HG03457 (cell line): Measurements from ENCODE around the gene NXPH3.

Experiments used
- ATAC-seq: cut with Tn5 transposase; IDR thresholded peaks from one replicate; pipeline ENCODE4 v1.9.1; 2021; ENCODE audit warnings: moderate number of reproducible peaks; ENCODE audit not compliant: unreplicated experiment

NXPH3 gene

DNA sequence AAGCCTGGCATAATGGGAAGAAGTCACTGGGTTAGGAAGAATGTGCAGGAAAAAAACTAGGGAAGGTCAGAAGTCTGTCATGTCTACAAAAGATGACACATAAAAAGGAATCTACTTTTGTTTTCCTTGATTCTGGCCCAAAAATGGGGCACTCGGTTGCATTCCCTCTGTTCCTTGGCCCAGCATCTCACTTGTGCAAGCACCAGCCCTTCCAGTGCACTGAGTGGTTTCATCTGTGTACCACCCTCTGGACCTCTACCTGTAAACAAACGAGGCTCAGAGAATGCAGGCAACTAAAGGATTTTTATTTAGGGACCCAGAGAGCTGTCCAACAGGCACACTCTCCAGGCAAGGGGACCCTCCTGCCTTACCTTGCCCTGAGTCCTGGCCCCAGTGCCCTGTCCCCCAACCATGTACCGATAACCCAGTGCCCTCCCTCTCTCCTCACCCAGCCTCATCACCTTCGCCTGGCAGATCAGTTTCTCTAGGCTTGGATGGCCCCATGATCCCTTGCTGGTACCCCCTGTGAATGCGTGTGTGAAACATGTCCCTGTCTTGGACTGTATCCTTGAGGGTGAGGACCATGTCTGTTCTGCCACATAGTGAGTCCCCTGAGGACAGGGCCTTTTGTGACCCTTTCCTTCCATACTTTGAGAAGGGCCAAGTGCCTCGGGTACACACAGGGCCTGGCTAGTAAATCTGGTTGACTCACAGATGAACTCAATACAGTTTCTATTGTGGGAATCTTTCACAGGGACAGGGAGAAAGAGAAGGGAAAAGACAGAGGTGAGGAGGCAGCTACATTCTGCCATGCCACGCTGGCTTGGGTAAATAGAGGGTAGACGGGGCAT is 13.3 kb downstream of the NXPH3 start:
- no peak for ATAC-seq

DNA sequence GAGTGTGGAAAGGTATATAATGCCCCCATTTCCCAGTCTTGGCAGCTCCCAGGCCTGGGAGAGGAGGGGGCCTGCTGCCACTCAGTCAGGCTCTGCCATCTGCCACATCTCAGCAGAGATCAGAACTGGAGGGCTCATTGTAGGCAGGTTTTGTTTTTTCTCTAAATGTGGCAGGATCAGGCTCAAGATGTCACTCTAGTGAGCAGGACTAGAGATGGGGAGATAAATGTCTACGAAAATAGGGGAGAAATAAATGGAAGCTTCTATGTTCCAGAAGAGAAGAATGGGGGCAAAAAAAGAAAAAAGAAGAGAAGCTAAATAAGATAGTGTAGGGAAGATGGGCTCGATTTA is 13.9 kb downstream of the NXPH3 start:
- ATAC-seq, result no peak

DNA sequence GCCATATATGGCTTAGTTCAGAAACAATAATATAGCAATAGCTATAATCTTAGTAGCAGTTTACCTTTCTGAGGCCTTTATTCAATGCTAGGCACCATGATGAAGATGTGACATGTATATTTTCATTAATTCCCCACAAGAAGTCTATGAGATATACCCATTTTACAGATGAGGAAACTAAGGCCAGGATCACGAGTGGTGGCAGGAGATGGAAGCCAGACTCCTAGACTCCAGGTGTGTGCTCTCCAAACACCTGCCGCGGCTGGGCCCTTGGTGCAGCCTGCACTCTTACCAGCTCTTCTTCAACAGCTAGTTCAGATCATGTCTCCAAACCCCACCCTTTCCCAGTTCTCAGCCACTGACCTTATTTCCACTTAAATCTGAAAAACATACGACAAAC is 15.2 kb downstream of the NXPH3 start:
- no peak for ATAC-seq

DNA sequence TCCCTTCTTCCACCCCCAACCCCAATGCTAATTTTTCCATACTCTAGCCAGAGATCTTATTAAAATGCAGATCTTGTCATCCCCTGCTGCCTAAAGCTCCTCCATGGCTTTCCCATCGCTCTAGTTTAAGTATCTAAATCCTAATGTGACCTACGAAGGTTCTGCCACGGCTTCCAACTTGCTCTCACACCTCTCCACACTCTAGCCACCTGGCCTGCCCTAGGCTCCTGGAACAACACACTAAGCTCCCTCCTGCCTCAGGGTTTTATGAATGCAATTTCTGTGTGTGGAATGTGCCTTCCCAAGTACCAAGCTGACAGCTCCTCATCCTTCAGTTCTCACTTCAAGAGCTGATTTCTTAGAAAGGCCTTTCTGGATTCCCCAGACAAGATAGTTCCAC is 16.6 kb downstream of the NXPH3 start:
- ATAC-seq, result no peak

DNA sequence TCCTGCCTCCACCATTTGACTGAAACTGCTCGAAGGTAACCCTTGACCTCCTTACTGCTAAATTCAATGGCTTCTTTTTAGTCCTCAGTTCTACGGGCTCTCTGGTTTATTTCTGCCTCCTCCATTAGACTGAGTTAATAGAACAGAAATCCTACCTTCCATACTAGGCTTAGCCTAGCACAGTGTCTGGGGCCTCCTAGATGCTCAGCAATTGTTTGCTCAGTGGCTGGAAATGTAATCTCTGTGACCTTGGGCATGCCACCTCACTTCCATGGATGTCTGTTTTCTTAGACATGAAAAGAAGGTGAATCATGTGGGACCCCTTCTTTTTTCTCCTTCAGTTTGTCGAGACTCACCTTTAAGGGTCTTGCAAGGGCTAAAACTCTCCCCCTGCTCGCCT is 19.7 kb downstream of the NXPH3 start:
- no peak for ATAC-seq

DNA sequence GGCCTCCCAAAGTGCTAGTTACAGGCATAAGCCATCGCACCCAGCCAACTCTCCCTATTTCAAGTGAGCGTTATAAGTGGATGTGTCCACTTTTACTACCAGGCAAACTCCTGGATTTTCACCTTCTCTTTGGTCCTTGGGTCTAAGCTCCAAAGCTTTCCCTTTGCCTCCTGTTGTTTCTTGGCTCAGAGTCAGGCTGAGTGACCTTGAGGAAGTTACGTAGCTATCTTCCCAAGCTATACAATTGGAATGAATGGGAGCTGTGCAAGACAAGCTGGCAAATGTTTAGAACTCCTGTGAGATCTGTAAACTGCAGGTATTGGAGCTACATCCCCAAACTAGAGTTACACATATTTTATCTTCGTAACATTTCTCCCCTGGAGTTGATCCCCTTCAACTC is 20.3 kb downstream of the NXPH3 start:
- no peak for ATAC-seq

DNA sequence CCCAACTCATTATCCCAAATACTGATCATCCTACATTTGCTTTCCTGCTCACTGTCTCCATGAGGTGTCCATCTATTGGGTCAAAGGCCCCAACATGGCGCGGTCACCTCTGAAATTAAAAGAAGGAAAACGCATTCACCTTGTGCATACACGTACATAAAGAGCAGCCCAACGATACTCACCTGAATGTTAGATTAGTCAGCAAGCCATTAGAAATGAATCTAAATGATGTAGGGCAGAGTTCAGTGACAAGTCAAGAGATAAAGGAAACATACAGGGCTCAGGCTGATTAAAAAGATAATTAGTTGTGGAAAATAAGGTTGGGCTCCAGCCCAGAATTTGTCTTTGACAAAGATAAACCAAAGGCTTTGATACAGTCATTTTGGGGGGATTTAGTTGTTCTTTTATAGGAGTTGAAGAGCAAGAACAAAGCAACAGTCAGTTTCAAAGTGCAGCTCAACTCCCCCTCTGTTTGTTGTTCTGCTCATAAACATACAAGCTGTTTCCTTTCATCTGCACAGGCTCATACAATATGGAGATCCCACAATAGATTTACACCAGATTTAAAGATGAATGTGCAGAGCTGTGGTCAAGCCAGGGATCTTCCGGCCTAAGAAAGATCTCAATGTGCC is 21.1 kb downstream of the NXPH3 start:
- ATAC-seq, result no peak

DNA sequence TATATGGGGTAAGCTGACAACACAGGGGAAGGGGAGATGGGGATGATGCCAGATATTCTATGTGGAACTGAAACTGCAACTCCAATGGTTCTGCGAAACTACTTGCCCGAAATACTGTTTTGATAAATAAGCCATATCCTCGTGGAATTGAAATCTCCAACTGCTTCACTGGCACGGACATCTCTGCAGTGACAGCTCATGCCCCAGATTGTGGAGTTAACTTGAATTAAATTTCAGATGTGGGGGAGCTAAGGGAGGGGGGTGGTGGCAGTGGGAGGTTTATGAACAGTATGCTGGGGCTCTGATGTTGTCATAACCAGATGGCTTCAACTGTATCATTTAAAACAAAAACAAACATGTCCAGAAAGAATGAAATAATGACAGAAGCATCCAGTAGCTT is 21.8 kb downstream of the NXPH3 start:
- ATAC-seq, result no peak

DNA sequence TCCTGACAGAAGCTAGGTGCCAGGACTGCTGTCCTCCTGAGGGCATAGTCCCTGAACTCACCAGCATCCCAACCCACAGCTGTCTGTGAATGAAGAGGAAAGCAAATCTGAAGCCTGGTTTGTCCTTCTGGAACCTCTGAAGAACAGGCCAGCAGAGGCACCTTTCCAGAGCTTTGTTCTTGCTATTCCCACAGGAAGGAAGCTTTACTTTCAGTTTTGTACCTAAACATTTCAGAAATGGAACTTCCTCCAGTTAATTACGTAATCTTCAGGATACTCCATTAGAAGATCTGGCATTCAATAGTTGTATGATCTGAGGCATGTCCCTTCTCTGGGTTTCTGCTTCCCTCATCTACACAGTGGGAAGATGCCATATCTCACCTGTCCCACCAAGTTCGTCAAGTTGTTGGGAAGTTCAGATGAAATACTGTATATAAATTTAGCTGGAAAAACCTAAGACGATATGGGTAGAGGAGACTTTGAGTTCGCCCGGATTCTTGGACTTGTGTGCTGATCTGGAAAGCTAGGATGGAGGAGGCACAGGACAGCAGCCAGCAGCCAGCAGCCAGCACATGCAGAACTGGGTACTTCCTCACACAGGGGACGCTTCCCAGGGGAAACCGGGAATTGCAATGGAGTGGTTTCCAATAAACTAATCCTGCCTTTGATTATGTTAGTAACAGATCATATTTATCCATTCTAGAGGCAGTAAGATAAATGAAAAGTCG is 22.4 kb downstream of the NXPH3 start:
- ATAC-seq, result no peak

DNA sequence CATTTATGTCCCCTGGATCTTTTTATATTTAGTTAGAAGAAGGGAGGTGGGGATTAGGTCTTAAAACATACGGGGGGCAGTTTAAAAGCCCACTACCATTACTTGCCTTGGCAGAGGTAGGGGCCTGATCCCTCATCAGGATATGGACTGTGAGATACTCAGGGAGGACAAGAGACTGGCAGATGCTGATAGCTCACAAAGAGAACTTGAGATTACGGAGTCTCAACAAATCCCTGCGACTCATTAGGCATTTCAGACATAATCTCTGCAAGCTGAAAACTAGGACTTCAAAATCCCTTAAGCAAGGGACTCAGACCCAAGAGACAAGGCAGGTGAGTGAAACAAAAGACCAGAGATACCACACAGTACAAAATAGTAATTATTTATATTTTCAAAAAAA is 23.2 kb downstream of the NXPH3 start:
- no peak for ATAC-seq

DNA sequence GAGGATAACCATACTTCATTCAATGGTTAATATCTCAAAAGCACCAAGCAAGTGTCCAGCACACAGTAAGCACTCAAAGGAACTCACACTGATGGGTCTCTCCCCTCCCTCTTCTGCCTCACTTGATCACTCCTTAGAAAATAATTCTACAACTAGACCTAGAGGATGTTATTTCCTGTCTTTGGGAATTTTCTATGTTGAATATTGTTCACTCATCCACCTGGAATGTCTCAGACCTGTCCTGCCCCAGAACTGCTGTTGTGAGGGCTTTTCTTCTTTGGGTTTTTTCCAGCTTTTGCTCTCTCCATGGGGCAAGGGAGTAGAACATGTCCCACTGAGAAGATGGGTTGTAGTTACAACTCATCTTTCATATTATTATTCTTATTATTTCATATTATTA is 25.3 kb downstream of the NXPH3 start:
- ATAC-seq, result no peak

DNA sequence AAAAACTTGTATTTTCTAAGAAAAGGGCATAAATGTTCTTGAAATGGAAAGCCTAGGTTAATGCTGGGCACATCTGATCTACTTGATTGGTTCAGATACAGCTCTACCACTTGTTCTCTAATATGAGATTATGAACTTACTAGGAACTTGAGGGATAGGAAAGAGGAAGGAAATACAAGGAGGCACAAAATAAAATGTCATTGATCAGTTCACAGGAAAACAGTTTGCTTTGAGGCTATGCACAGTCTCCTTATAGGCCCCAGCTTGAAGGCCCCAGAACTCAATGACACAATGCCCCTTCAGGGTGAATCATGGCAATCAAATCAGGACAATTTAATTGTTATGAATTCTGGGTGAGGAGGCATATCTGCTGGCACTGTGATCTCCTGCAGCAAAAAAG is 27.1 kb downstream of the NXPH3 start:
- no peak for ATAC-seq

DNA sequence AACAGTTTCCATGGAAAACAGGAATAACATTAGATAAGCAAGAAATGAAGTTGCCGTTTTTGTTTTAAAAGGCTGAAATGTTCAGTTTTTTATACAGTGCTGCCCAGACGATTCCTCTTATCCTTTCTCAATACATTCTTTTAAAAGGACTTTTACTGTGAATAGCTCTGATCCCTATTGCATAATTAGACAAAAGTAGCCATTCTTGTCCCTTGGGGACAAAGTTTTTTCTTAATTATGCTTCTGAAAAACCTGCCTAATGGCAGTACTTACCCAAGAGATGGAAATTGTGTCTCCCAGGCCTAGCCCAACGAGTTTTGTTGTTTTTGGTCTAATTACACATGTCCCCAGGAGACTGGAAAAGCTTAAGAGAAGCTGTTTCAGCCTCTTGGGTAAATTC is 27.6 kb downstream of the NXPH3 start:
- no peak for ATAC-seq

DNA sequence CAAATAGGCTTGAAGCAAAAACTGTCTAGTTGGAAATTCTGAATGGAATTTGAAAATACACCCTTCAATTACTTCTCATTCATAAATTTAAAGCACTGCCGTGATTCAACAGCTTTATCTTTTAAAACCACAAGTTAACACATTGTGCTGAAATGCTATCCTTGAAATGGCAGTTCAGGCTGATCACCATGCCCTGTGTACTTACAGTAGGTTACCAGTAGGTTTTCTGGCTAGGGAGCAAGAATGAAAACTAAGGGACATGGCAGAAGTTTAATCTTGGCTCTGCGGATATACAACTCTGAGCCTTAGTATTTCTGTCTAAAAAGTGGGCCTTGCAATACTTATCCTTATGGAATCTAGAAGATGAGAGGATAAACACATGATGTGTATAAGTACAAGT is 28.0 kb downstream of the NXPH3 start:
- no peak for ATAC-seq

DNA sequence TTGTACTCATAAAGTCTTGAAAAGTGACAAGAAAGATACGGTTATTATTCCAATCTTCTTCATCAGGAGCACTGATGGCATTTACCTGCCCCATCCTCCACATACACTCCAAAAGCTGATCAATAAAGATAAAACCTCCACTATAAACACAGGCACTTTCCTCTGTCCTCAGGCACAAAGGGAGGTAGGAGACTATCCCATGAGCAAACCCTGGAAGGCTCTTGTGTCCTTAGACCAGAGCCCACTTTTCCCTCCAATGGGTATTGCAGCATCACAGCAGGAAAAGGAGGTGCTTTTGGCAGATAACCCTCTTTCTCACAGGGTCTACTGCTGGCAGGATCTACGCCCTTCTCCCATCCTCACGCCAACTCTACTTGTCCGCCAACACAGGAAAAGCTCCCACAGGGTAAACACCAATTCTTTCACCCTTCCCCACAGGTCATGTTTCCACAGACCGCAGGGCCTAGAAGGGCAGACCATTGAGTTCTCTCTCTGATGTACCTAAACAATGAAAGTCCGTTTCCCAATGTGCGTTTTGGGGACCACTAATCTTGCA is 28.7 kb downstream of the NXPH3 start:
- no peak for ATAC-seq

DNA sequence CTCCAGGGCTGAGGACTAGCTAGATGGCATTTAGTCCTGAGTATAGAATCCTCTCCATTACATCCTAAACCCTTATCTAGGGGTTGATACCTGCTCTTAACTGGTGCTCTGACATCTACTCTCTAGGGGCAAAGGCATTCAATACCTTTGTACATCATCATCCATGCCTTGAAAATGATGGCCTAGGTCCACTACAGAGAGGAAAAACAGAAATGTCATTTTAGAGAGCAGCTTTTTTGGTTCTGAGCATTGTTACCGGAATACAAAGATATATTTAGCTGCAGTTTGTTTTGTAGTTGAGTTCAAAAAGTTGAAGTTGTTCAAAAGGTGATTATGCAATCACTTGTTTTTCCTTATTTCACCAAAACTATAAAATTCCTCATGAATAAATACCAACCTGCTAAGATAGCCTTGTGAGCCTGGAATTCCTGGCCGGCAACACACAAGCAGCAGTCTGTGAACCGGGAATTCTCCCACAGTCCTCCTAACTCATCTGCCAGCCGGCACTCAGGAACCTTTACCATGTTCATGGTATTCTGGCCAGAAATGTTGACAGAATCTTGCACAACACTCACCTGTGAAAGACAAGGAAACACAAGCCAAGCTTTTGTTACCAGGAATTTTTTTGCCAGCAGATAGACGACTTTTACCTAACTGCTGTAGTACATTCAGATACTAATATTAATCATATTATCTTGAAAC is 35.4 kb downstream of the NXPH3 start:
- no peak for ATAC-seq

DNA sequence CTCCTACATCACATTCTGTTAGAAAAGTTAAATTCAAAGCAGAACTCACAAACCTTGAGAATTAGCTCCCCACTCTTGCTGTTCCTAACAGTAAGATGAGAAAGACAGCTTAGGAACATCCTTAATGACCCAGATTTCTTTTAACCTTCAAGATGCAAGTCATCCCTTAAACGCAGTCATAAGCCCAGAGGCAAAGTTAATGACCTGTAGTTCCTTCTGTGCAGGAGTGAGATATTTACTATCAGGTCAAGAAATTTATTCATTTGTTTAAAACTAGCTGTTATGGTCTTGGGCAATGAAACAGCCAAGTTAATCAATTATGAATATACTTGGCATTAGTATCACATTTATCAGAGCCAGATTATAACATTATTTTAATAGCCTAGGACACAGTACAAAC is 37.1 kb downstream of the NXPH3 start:
- ATAC-seq, result no peak

DNA sequence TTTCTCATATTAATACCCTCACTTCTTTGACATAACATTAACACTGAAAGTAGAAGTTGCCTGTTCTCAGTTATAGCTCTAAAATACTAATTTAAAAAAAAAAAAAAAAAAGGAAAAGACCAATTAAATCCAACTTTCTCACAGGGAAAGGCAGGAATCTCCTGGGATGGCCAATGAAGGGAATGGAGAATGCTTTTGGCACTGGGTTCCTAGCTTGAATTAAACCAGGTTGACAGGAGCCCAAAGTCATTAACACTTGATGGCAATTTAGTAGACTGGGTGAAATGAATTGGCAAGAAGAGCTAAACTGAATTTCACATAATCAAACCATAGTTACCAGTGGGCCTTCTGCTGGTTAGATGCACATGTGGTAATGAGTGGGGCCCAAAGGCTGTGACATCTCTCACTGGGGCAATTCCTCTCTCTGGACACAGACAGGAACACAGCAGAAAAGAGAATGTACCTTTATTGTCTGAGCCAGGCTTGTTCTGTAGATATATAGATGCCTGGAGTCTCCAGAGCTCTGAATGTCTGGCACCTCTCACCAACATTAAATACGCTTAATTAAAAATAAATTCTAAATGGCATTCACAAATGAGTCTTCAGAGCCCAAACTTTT is 37.6 kb downstream of the NXPH3 start:
- no peak for ATAC-seq

DNA sequence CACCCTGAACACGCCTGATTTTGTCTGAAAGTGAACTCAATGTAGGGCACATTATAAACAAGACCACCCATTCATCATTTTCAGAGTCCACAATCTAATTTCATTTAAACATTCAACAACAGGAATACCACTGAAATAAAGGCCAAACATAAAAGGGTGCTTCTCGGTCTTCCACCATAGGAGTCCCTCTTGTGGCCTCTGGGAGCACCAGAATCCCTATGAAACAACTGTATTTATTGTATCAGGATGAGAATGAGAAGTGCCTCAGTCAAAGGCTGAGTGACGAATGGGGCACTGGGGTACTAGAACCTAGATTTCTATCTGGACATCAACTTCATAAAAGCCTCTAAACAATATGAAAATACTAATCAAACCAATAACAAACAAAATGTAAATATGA is 40.4 kb downstream of the NXPH3 start:
- no peak for ATAC-seq

DNA sequence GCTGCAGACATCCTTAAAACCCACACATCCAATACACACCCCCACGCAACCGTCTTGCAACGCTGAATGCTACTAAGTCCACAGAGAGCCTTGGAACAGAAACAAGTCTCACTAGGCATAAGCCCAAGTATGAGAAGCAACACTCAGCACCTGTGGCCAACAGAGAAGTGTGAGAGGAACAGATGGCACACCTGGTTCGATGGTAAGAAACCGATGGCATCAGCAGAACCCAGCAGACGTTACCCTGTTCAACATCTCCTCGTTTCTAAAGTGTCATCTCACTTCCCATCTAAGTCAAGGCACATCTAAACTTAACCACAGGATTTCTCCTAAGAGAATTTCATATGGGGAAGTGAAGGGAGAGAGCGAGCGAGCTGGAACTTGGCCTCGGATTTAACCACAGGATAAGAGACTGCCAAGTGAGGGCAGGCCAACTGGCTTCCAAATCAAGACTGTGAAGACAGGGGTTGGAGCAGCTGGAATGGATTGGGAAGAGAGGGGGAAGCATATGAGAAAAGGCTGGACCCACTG is 41.0 kb downstream of the NXPH3 start:
- no peak for ATAC-seq
